ENCODE measurements around the gene CD47. TPM values are rescaled to one million over a fixed set of nuclear protein-coding genes. Genes with fewer than 3 reads are reported as not detected.

The CD47 gene
- total and polyA plus RNA-seq, 12 donors: 24.2 to 108 (median 70.0) TPM

DNA sequence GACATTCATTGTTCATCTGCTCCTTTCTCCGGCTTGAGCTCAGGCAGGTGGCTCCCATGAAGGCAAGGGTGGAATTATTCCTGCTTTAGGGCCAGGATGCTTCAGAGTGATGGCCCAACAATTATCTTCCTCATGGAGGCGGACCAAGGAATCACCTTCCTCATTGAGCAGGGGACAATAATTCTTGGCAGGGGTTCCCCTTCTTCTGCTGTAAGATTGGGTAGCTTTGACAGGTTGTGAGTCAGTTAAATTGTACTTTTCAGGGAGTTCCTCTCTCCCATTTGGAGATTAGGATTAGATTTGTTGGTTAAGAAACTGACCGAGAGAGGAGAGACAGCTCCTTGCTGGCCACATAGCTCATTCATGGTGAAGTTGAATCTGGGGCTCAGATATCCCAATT lies 31.4 kb upstream of the CD47 start:
- Histone ChIP-seq H3K27ac (no peak overlapping the region), H3K4me3 (no peak overlapping the region), H3K4me1 (replicated peaks in 1 of 2) (no peaks in the 10 kb centered on the region), H3K27me3 (no peaks in the 10 kb centered on the region), H3K36me3 (replicated peaks in 1 of 2) (no peaks in the 10 kb centered on the region), H3K9me3 (replicated peaks in 1 of 3) (no peaks in the 10 kb centered on the region)
- WGBS, 4 donors: 75 to 89% (median 84%) methylated on average over 3 of the region's 3 CpGs
- intact Hi-C loops (cut with DNase I): no loop called here
- no peak for DNase-seq
- no peak for TF ChIP-seq POLR2A (IDR thresholded peaks at IDR 0.05)
- TF ChIP-seq, protein P1, sequence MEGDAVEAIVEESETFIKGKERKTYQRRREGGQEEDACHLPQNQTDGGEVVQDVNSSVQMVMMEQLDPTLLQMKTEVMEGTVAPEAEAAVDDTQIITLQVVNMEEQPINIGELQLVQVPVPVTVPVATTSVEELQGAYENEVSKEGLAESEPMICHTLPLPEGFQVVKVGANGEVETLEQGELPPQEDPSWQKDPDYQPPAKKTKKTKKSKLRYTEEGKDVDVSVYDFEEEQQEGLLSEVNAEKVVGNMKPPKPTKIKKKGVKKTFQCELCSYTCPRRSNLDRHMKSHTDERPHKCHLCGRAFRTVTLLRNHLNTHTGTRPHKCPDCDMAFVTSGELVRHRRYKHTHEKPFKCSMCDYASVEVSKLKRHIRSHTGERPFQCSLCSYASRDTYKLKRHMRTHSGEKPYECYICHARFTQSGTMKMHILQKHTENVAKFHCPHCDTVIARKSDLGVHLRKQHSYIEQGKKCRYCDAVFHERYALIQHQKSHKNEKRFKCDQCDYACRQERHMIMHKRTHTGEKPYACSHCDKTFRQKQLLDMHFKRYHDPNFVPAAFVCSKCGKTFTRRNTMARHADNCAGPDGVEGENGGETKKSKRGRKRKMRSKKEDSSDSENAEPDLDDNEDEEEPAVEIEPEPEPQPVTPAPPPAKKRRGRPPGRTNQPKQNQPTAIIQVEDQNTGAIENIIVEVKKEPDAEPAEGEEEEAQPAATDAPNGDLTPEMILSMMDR (IDR thresholded peaks at IDR 0.05): no peak

DNA sequence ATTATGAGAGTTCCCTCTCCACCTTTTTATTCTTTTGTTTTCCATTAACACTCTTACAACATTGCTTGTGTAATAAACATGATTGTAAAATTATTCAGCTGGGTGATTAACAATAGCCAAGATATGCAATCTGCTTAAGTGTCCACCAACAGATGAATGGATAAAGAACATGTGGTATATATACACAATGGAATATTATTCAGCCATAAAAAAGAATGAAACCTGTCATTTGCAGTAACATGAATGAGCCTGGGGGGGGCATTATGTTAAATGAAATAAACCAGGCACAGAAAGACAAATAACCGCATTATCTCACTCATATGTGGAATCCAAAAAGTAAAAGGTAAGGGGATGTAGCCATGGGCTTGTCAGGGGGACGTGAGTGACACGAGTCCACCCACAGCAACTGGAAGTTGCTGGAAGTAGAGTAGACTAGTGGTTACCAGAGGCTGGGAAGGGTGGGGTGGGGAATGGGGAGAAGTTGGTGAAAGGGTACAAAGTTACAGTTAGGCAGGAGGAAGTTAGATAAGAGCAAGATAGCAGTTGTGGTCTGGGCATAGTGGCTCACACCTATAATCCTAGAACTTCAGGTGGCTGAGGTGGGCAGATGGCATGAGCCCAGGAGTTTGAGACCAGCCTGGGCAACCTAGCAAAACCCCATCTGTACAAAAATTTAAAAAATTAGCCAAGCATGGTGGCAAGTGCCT lies 28.7 kb upstream of the CD47 start:
- Histone ChIP-seq H3K4me1 (replicated peaks in 1 of 2) (no peaks in the 10 kb centered on the region), H3K9me3 (replicated peaks in 1 of 3) (no peaks in the 10 kb centered on the region), H3K36me3 (replicated peaks in 1 of 2) (no peaks in the 10 kb centered on the region), H3K4me3 (no peak overlapping the region), H3K27ac (no peak overlapping the region), H3K27me3 (no peaks in the 10 kb centered on the region)
- TF ChIP-seq POLR2A (IDR thresholded peaks at IDR 0.05): no peak
- TF ChIP-seq, protein P1 (IDR thresholded peaks at IDR 0.05): no peak
- DNase-seq: no peak
- intact Hi-C loops (cut with DNase I): no loop called here
- WGBS, 4 donors: 86 to 93% (median 90%) methylated on average over 3 of the region's 3 CpGs

- 73 to 83% (median 77%) methylated on average over 6 of the region's 6 CpGs for WGBS, 4 donors
- no peak for DNase-seq
- no peaks in the 10 kb centered on the region for H3K27me3 ChIP-seq
- H3K9me3 ChIP-seq (replicated peaks in 1 of 3): no peaks in the 10 kb centered on the region
- intact Hi-C loops (cut with DNase I): no loop called here
- H3K27ac ChIP-seq: no peak overlapping the region
- TF ChIP-seq, protein P1 (IDR thresholded peaks at IDR 0.05): no peak
- TF ChIP-seq POLR2A (IDR thresholded peaks at IDR 0.05): no peak
- no peaks in the 10 kb centered on the region for H3K4me1 ChIP-seq (replicated peaks in 1 of 2)
- H3K4me3 ChIP-seq: no peak overlapping the region
- H3K36me3 ChIP-seq (replicated peaks in 1 of 2): no peaks in the 10 kb centered on the region
Measured at GRCh38 chr3:108118038-108118768, 27.4 kb upstream of the CD47 start.

GRCh38 chr3:108117241-108117775 lies 26.5 kb upstream of the CD47 start:
- H3K4me3 ChIP-seq: no peak overlapping the region
- TF ChIP-seq POLR2A (IDR thresholded peaks at IDR 0.05): no peak
- TF ChIP-seq, protein P1 (IDR thresholded peaks at IDR 0.05): no peak
- H3K4me1 ChIP-seq (replicated peaks in 1 of 2): no peaks in the 10 kb centered on the region
- WGBS, 4 donors: 37 to 57% (median 45%) methylated on average over 6 of the region's 6 CpGs
- H3K36me3 ChIP-seq (replicated peaks in 1 of 2): no peaks in the 10 kb centered on the region
- no peak overlapping the region for H3K27ac ChIP-seq
- intact Hi-C loops (cut with DNase I): no loop called here
- no peak for DNase-seq
- H3K27me3 ChIP-seq: no peaks in the 10 kb centered on the region
- no peaks in the 10 kb centered on the region for H3K9me3 ChIP-seq (replicated peaks in 1 of 3)
